ENCODE data around the gene TTC21A.

Gene TTC21A

GRCh38 chr3:39126532-39127071, 19.1 kb downstream of the TTC21A start:
- peak; percentile 59 for DNase-seq
- no peak overlapping the region for H2AFZ ChIP-seq (ENCODE audit: low read depth, low read length)
- no peak overlapping the region for H3K4me3 ChIP-seq (ENCODE audit: low read depth in 1 of 2, low read length in 2 of 2)
- H3K36me3 ChIP-seq (ENCODE audit: insufficient read depth, low read length): no peaks in the 10 kb centered on the region
- no peak overlapping the region for H3K27ac ChIP-seq (ENCODE audit: low read length)
- H3K4me2 ChIP-seq (ENCODE audit: insufficient read depth, low read length): no peak overlapping the region
- no peaks in the 10 kb centered on the region for H4K20me1 ChIP-seq (ENCODE audit: insufficient read depth, low read length)
- no peaks in the 10 kb centered on the region for H3K9me3 ChIP-seq (ENCODE audit: insufficient read depth, low read length, severe bottlenecking)
- TF ChIP-seq EZH2 (IDR thresholded peaks at IDR 0.05; ENCODE audit: borderline replicate concordance, low read depth, low read length, severe bottlenecking): no peak
- TF ChIP-seq CTCF (IDR thresholded peaks at IDR 0.05; ENCODE audit: borderline replicate concordance, extremely low read depth, low read length, poor library complexity, severe bottlenecking): peak; percentile 79
- H3K4me1 ChIP-seq (ENCODE audit: insufficient read depth, low read length): 0 out of 2 replicates have a peak, but pooled peaks cover 7% of the 10 kb centered on the region
- H3K9ac ChIP-seq (ENCODE audit: low read depth, low read length): no peak overlapping the region
- no peaks in the 10 kb centered on the region for H3K27me3 ChIP-seq (ENCODE audit: insufficient read depth, low read length, poor library complexity)
- peak; percentile 78 for ATAC-seq (ENCODE audit: insufficient read depth, low read depth)
- H3K79me2 ChIP-seq (ENCODE audit: insufficient read depth, low read length): no peaks in the 10 kb centered on the region

- H3K9ac ChIP-seq (ENCODE audit: low read depth, low read length): no peak overlapping the region
These were observed 19.9 kb downstream of the TTC21A start for GRCh38 chr3:39127269-39127907.

GRCh38 chr3:39127908-39128304, 20.4 kb downstream of the TTC21A start:
- Histone ChIP-seq H3K4me3 (ENCODE audit: low read depth in 1 of 2, low read length in 2 of 2) (no peak overlapping the region), H3K79me2 (ENCODE audit: insufficient read depth, low read length) (no peaks in the 10 kb centered on the region), H3K27ac (ENCODE audit: low read length) (no peak overlapping the region), H3K9me3 (ENCODE audit: insufficient read depth, low read length, severe bottlenecking) (no peaks in the 10 kb centered on the region), H3K9ac (ENCODE audit: low read depth, low read length) (no peak overlapping the region), H2AFZ (ENCODE audit: low read depth, low read length) (no peak overlapping the region), H3K27me3 (ENCODE audit: insufficient read depth, low read length, poor library complexity) (no peaks in the 10 kb centered on the region), H3K36me3 (ENCODE audit: insufficient read depth, low read length) (no peaks in the 10 kb centered on the region), H3K4me2 (ENCODE audit: insufficient read depth, low read length) (no peak overlapping the region), H3K4me1 (ENCODE audit: insufficient read depth, low read length) (0 out of 2 replicates have a peak, but pooled peaks cover 7% of the 10 kb centered on the region), H4K20me1 (ENCODE audit: insufficient read depth, low read length) (no peaks in the 10 kb centered on the region)
- DNase-seq: no peak
- TF ChIP-seq CTCF (IDR thresholded peaks at IDR 0.05; ENCODE audit: borderline replicate concordance, extremely low read depth, low read length, poor library complexity, severe bottlenecking): no peak
- TF ChIP-seq EZH2 (IDR thresholded peaks at IDR 0.05; ENCODE audit: borderline replicate concordance, low read depth, low read length, severe bottlenecking): no peak
- ATAC-seq (ENCODE audit: insufficient read depth, low read depth): peak; percentile 53; the same call in 2 of the 3 replicates

More at GRCh38 chr3:39127269-39127907, 19.9 kb downstream of the TTC21A start:
- H3K4me1 ChIP-seq (ENCODE audit: insufficient read depth, low read length): 0 out of 2 replicates have a peak, but pooled peaks cover 7% of the 10 kb centered on the region
- no peak for TF ChIP-seq EZH2 (IDR thresholded peaks at IDR 0.05; ENCODE audit: borderline replicate concordance, low read depth, low read length, severe bottlenecking)
- TF ChIP-seq CTCF (IDR thresholded peaks at IDR 0.05; ENCODE audit: borderline replicate concordance, extremely low read depth, low read length, poor library complexity, severe bottlenecking): no peak
- H3K27me3 ChIP-seq (ENCODE audit: insufficient read depth, low read length, poor library complexity): no peaks in the 10 kb centered on the region
- H3K4me2 ChIP-seq (ENCODE audit: insufficient read depth, low read length): no peak overlapping the region
- no peak overlapping the region for H3K27ac ChIP-seq (ENCODE audit: low read length)
- no peak overlapping the region for H3K4me3 ChIP-seq (ENCODE audit: low read depth in 1 of 2, low read length in 2 of 2)
- no peaks in the 10 kb centered on the region for H4K20me1 ChIP-seq (ENCODE audit: insufficient read depth, low read length)
- ATAC-seq (ENCODE audit: insufficient read depth, low read depth) (no peak), DNase-seq (no peak)
- H3K9me3 ChIP-seq (ENCODE audit: insufficient read depth, low read length, severe bottlenecking): no peaks in the 10 kb centered on the region
- H3K79me2 ChIP-seq (ENCODE audit: insufficient read depth, low read length): no peaks in the 10 kb centered on the region
- no peaks in the 10 kb centered on the region for H3K36me3 ChIP-seq (ENCODE audit: insufficient read depth, low read length)
- no peak overlapping the region for H2AFZ ChIP-seq (ENCODE audit: low read depth, low read length)
